ENCODE measurements around the gene OR8D4. TPM values are rescaled to one million over a fixed set of nuclear protein-coding genes. Genes with fewer than 3 reads are reported as not detected.

OR8D4 gene
- total and polyA plus RNA-seq, 2 donors (not counting 1 experiment from before 2014, with no cell fraction given), result not detected

- Histone ChIP-seq H3K36me3 (replicated peaks in 1 of 2; ENCODE audit: control extremely low read depth in 1 of 2, control insufficient read depth in 1 of 2, extremely low read depth in 1 of 2, insufficient read depth in 2 of 2, low read length in 1 of 2) (no peaks in the 10 kb centered on the region), H3K27ac (ENCODE audit: low read length in 2 of 2) (no peak overlapping the region), H3K9me3 (ENCODE audit: control extremely low read depth in 1 of 3, control insufficient read depth in 2 of 3, insufficient read depth in 1 of 3, low read length in 2 of 3) (no peaks in the 10 kb centered on the region), H3K27me3 (replicated peaks in 1 of 4; ENCODE audit: control extremely low read depth in 1 of 4, control insufficient read depth in 3 of 4, insufficient read depth in 4 of 4, low read length in 3 of 4) (no peaks in the 10 kb centered on the region), H3K9ac (ENCODE audit: low read length) (no peak overlapping the region), H3K4me3 (ENCODE audit: control extremely low read depth in 1 of 5, extremely low read depth in 1 of 5, insufficient read depth in 1 of 5, low read depth in 2 of 5, low read length in 4 of 5) (no peak overlapping the region), H4K20me1 (ENCODE audit: control insufficient read depth, insufficient read depth, low read length, poor library complexity, severe bottlenecking) (no peaks in the 10 kb centered on the region), H2AFZ (ENCODE audit: insufficient read depth, low read depth, low read length, poor library complexity, severe bottlenecking) (no peak overlapping the region), H3K79me2 (ENCODE audit: control insufficient read depth, insufficient read depth, low read length) (no peaks in the 10 kb centered on the region), H3K4me2 (replicated peaks; ENCODE audit: low read depth, low read length, poor library complexity, severe bottlenecking) (no peak overlapping the region), H3K4me1 (ENCODE audit: control insufficient read depth in 2 of 2, insufficient read depth in 2 of 2, low read length in 2 of 2) (no peaks in the 10 kb centered on the region)
- Mint-ChIP-seq H3K4me1 (no peaks in the 10 kb centered on the region), H3K9me3 (ENCODE audit: insufficient read depth) (no peaks in the 10 kb centered on the region), H3K27ac (no peak overlapping the region), H3K27me3 (peaks cover 11% of the 10 kb centered on the region), H3K4me3 (no peak overlapping the region)
- TF ChIP-seq, protein P1, sequence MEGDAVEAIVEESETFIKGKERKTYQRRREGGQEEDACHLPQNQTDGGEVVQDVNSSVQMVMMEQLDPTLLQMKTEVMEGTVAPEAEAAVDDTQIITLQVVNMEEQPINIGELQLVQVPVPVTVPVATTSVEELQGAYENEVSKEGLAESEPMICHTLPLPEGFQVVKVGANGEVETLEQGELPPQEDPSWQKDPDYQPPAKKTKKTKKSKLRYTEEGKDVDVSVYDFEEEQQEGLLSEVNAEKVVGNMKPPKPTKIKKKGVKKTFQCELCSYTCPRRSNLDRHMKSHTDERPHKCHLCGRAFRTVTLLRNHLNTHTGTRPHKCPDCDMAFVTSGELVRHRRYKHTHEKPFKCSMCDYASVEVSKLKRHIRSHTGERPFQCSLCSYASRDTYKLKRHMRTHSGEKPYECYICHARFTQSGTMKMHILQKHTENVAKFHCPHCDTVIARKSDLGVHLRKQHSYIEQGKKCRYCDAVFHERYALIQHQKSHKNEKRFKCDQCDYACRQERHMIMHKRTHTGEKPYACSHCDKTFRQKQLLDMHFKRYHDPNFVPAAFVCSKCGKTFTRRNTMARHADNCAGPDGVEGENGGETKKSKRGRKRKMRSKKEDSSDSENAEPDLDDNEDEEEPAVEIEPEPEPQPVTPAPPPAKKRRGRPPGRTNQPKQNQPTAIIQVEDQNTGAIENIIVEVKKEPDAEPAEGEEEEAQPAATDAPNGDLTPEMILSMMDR (IDR thresholded peaks at IDR 0.05), result no peak
- TF ChIP-seq EZH2 (IDR thresholded peaks at IDR 0.05; ENCODE audit: borderline replicate concordance, insufficient read depth, low read depth, low read length, poor library complexity, severe bottlenecking), result no peak
- intact Hi-C loops (cut with micrococcal nuclease), result no loop called here
- ChIA-PET CTCF (no interaction called here), POLR2A (no interaction called here)
- ATAC-seq (ENCODE audit: low read depth) (no peak), DNase-seq (no peak)
- WGBS (ENCODE audit: insufficient coverage), result no CpG with 5 or more reads among the region's 1 CpG
Observed at GRCh38 chr11:123945132-123945531, 43.2 kb downstream of the OR8D4 start.

- CTCF ChIA-PET, result no interaction called here
- Mint-ChIP-seq H3K9me3 (ENCODE audit: insufficient read depth) (peaks cover 6% of the 10 kb centered on the region), H3K4me1 (no peaks in the 10 kb centered on the region), H3K4me3 (no peak overlapping the region), H3K27me3 (no peaks in the 10 kb centered on the region), H3K27ac (no peak overlapping the region)
- no peaks in the 10 kb centered on the region for H3K79me2 ChIP-seq (ENCODE audit: control insufficient read depth, insufficient read depth, low read length)
- no peaks in the 10 kb centered on the region for H3K4me1 ChIP-seq (ENCODE audit: control insufficient read depth in 2 of 2, insufficient read depth in 2 of 2, low read length in 2 of 2)
- no peak overlapping the region for H3K4me2 ChIP-seq (replicated peaks; ENCODE audit: low read depth, low read length, poor library complexity, severe bottlenecking)
- TF ChIP-seq, protein P1 (IDR thresholded peaks at IDR 0.05), result no peak
- no peak for TF ChIP-seq EZH2 (IDR thresholded peaks at IDR 0.05; ENCODE audit: borderline replicate concordance, insufficient read depth, low read depth, low read length, poor library complexity, severe bottlenecking)
- H3K4me3 ChIP-seq (ENCODE audit: control extremely low read depth in 1 of 5, extremely low read depth in 1 of 5, insufficient read depth in 1 of 5, low read depth in 2 of 5, low read length in 4 of 5), result no peak overlapping the region
- no peaks in the 10 kb centered on the region for H3K36me3 ChIP-seq (replicated peaks in 1 of 2; ENCODE audit: control extremely low read depth in 1 of 2, control insufficient read depth in 1 of 2, extremely low read depth in 1 of 2, insufficient read depth in 2 of 2, low read length in 1 of 2)
- DNase-seq, result no peak
- H3K27me3 ChIP-seq (replicated peaks in 1 of 4; ENCODE audit: control extremely low read depth in 1 of 4, control insufficient read depth in 3 of 4, insufficient read depth in 4 of 4, low read length in 3 of 4), result no peaks in the 10 kb centered on the region
- no peak overlapping the region for H3K9ac ChIP-seq (ENCODE audit: low read length)
- no peaks in the 10 kb centered on the region for H3K9me3 ChIP-seq (ENCODE audit: control extremely low read depth in 1 of 3, control insufficient read depth in 2 of 3, insufficient read depth in 1 of 3, low read length in 2 of 3)
- intact Hi-C loops (cut with micrococcal nuclease), result no loop called here
- H4K20me1 ChIP-seq (ENCODE audit: control insufficient read depth, insufficient read depth, low read length, poor library complexity, severe bottlenecking), result no peaks in the 10 kb centered on the region
- no peak for ATAC-seq (ENCODE audit: low read depth)
- POLR2A ChIA-PET, result no interaction called here
- no peak overlapping the region for H3K27ac ChIP-seq (ENCODE audit: low read length in 2 of 2)
- H2AFZ ChIP-seq (ENCODE audit: insufficient read depth, low read depth, low read length, poor library complexity, severe bottlenecking), result no peak overlapping the region
Observed at GRCh38 chr11:123956752-123957151, 54.8 kb downstream of the OR8D4 start.

Other genes starting within 250 kb of the OR8D4 start
- not detected in 2 replicates for gene SCN3B, start 247.5 kb upstream of the OR8D4 start, total RNA-seq
- not detected in 2 replicates for gene SCN3B, start 247.5 kb upstream of the OR8D4 start, polyA plus RNA-seq
- gene ZNF202, start 160.5 kb upstream of the OR8D4 start, total RNA-seq, result 25.1 and 32.3 TPM in 2 replicates
- gene ZNF202, start 160.5 kb upstream of the OR8D4 start, polyA plus RNA-seq, result 17.0 and 17.9 TPM in 2 replicates
- gene OR6X1, start 147.6 kb upstream of the OR8D4 start, total RNA-seq, result not detected in 2 replicates
- not detected in 2 replicates for gene OR6X1, start 147.6 kb upstream of the OR8D4 start, polyA plus RNA-seq
- not detected in 2 replicates for gene OR6M1, start 95.8 kb upstream of the OR8D4 start, total RNA-seq
- gene OR6M1, start 95.8 kb upstream of the OR8D4 start, polyA plus RNA-seq, result not detected in 2 replicates
- gene TMEM225, start 16.5 kb upstream of the OR8D4 start, total RNA-seq, result not detected in 2 replicates
- not detected in 2 replicates for gene TMEM225, start 16.5 kb upstream of the OR8D4 start, polyA plus RNA-seq
- gene OR4D5, start 37.5 kb downstream of the OR8D4 start, total RNA-seq, result not detected in 2 replicates
- gene OR4D5, start 37.5 kb downstream of the OR8D4 start, polyA plus RNA-seq, result not detected in 2 replicates
- gene OR6T1, start 41.7 kb downstream of the OR8D4 start, total RNA-seq, result not detected in 2 replicates
- not detected in 2 replicates for gene OR6T1, start 41.7 kb downstream of the OR8D4 start, polyA plus RNA-seq
- gene OR10S1, start 75.6 kb downstream of the OR8D4 start, total RNA-seq, result not detected in 2 replicates
- not detected in 2 replicates for gene OR10S1, start 75.6 kb downstream of the OR8D4 start, polyA plus RNA-seq
- not detected in 2 replicates for gene OR10G6, start 93.0 kb downstream of the OR8D4 start, total RNA-seq
- gene OR10G6, start 93.0 kb downstream of the OR8D4 start, polyA plus RNA-seq, result not detected in 2 replicates
- gene OR10G4, start 110.8 kb downstream of the OR8D4 start, total RNA-seq, result not detected in 2 replicates
- not detected in 2 replicates for gene OR10G4, start 110.8 kb downstream of the OR8D4 start, polyA plus RNA-seq
- not detected in 2 replicates for gene OR10G9, start 120.8 kb downstream of the OR8D4 start, total RNA-seq
- not detected in 2 replicates for gene OR10G9, start 120.8 kb downstream of the OR8D4 start, polyA plus RNA-seq
- gene OR10G8, start 124.6 kb downstream of the OR8D4 start, total RNA-seq, result not detected in 2 replicates
- gene OR10G8, start 124.6 kb downstream of the OR8D4 start, polyA plus RNA-seq, result not detected in 2 replicates
- gene OR10G7, start 139.2 kb downstream of the OR8D4 start, total RNA-seq, result not detected in 2 replicates
- not detected in 2 replicates for gene OR10G7, start 139.2 kb downstream of the OR8D4 start, polyA plus RNA-seq
- gene VWA5A, start 213.3 kb downstream of the OR8D4 start, total RNA-seq, result 4.9 and 6.2 TPM in 2 replicates
- 5.0 and 6.3 TPM in 2 replicates for gene VWA5A, start 213.3 kb downstream of the OR8D4 start, polyA plus RNA-seq